SK-N-SH (cell line): ENCODE measurements around the gene CDC26. TPM values are rescaled to one million over a fixed set of nuclear protein-coding genes. Genes with fewer than 3 reads are reported as not detected.
A peak's percentile ranks its signal among the peaks of the same experiment; 100 is the strongest.

Source experiments
- CTCF ChIA-PET: fragments of 300-600, 350-600 bp; formaldehyde crosslinking; extraction: SDS; loops from one replicate; lab custom pipeline; 2021; lab: Yijun Ruan, JAX
- POLR2A ChIA-PET: fragments of 350-600 bp; sonication (Branson Sonifier 250); formaldehyde crosslinking; extraction: SDS; loops from one replicate; lab custom pipeline; 2020; ENCODE audit warnings: antibody characterized with exemption, inconsistent platforms; lab: Yijun Ruan, JAX
- DNase-seq: peaks from one replicate; pipeline ENCODE4 v3.0.0; 2012
- H2AFZ ChIP-seq: fragments of 200-600 bp; sonication (generic); 2 replicates; pipeline ENCODE4 v1.8.1; 2016; ENCODE audit warnings: antibody characterized with exemption, mild to moderate bottlenecking, low read depth
- H3F3A ChIP-seq: fragments of 200-600 bp; sonication (generic); replicated peaks from 2 replicates; pipeline ENCODE3; 2016; ENCODE audit warnings: antibody characterized with exemption, mild to moderate bottlenecking; ENCODE audit not compliant: insufficient read depth
- H3K27ac ChIP-seq, 2 experiments: fragments of 200-500 bp in 1 of 2; fragments of 200-600 bp in 1 of 2; sonication (Bioruptor generic) in 1 of 2; sonication (generic), shearing (Covaris generic) in 1 of 2; 2 replicates each; pipeline versions ENCODE4 v1.5.1 to v1.6.1; 2014 to 2016; ENCODE audit warnings: low read depth in 2 of 2, inconsistent platforms in 1 of 2, low read length in 1 of 2, mild to moderate bottlenecking in 1 of 2, mixed read lengths in 1 of 2
- H3K27me3 ChIP-seq: fragments of 200-600 bp; sonication (generic), shearing (Covaris generic); 2 replicates; pipeline ENCODE4 v1.6.1; 2016; ENCODE audit warnings: mixed run types; ENCODE audit not compliant: insufficient read depth
- H3K36me3 ChIP-seq, 2 experiments: fragments of 200-500 bp in 1 of 2; fragments of 200-600 bp in 1 of 2; sonication (Bioruptor generic) in 1 of 2; sonication (generic) in 1 of 2; replicated peaks in 1 of 2; 2 replicates each; pipeline versions ENCODE3 to v1.5.1; 2014 to 2016; ENCODE audit warnings: low read length in 1 of 2, mild to moderate bottlenecking in 1 of 2; ENCODE audit not compliant: insufficient read depth in 2 of 2, control insufficient read depth in 1 of 2
- H3K4me1 ChIP-seq, 2 experiments: fragments of 200-500 bp in 1 of 2; fragments of 200-600 bp in 1 of 2; sonication (Bioruptor generic) in 1 of 2; sonication (generic), shearing (Covaris generic) in 1 of 2; 2 replicates each; pipeline versions ENCODE4 v1.5.1 to v1.6.1; 2014 to 2016; ENCODE audit warnings: low read depth in 1 of 2, low read length in 1 of 2, mixed run types in 1 of 2; ENCODE audit not compliant: insufficient read depth in 2 of 2, control insufficient read depth in 1 of 2
- H3K4me2 ChIP-seq: fragments of 200-600 bp; sonication (generic), shearing (Covaris generic); 2 replicates; pipeline ENCODE4 v1.6.1; 2017; ENCODE audit warnings: mixed run types
- H3K4me3 ChIP-seq, 2 experiments: fragments of 200-500 bp in 1 of 2; fragments of 200-600 bp in 1 of 2; sonication (Bioruptor generic) in 1 of 2; sonication (generic), shearing (Covaris generic) in 1 of 2; 2 replicates each; pipeline versions ENCODE4 v1.5.1 to v1.8.1; 2014 to 2016; ENCODE audit warnings: low read depth in 2 of 2, inconsistent platforms in 1 of 2, low read length in 1 of 2, mild to moderate bottlenecking in 1 of 2, mixed read lengths in 1 of 2, moderate library complexity in 1 of 2
- H3K79me2 ChIP-seq: fragments of 200-600 bp; sonication (generic); 2 replicates; pipeline ENCODE4 v1.8.1; 2017; ENCODE audit warnings: mild to moderate bottlenecking; ENCODE audit not compliant: insufficient read depth
- H3K9ac ChIP-seq: fragments of 200-600 bp; sonication (generic); 2 replicates; pipeline ENCODE4 v1.6.1; 2017; ENCODE audit warnings: mixed run types
- H3K9me2 ChIP-seq: fragments of 200-600 bp; sonication (generic); 2 replicates; pipeline ENCODE4 v1.6.1; 2017; ENCODE audit warnings: mixed run types
- H3K9me3 ChIP-seq: fragments of 200-600 bp; sonication (generic); 2 replicates; pipeline ENCODE4 v1.6.1; 2017; ENCODE audit warnings: mixed run types, mild to moderate bottlenecking, moderate library complexity
- H4K20me1 ChIP-seq: fragments of 200-600 bp; sonication (generic); 2 replicates; pipeline ENCODE4 v1.6.1; 2017; ENCODE audit warnings: mild to moderate bottlenecking, mixed run types; ENCODE audit not compliant: insufficient read depth
- GATA2 ChIP-seq: sonication (generic); formaldehyde crosslinking; IDR thresholded peaks from 2 replicates; pipeline ENCODE4 v1.5.0; 2020; ENCODE audit warnings: mild to moderate bottlenecking, missing genetic modification reagents
- IRF3 ChIP-seq: fragments of 150-350 bp; IDR thresholded peaks from 2 replicates; pipeline ENCODE4 v1.6.1; 2016; ENCODE audit warnings: mild to moderate bottlenecking, low read depth, low read length
- NFIC ChIP-seq: IDR thresholded peaks from 2 replicates; pipeline ENCODE4 v1.4.0; 2012; ENCODE audit warnings: borderline replicate concordance
- PBX3 ChIP-seq: IDR thresholded peaks from 2 replicates; pipeline ENCODE4; 2012
- REST ChIP-seq: IDR thresholded peaks from 2 replicates; pipeline ENCODE4 v1.6.1; 2012; ENCODE audit warnings: mild to moderate bottlenecking, low read depth, low read length, moderate library complexity
- RXRA ChIP-seq: IDR thresholded peaks from 2 replicates; pipeline ENCODE4 v1.4.0; 2012; ENCODE audit warnings: low read depth, mild to moderate bottlenecking, borderline replicate concordance
- TEAD4 ChIP-seq: IDR thresholded peaks from 2 replicates; pipeline ENCODE4 v1.4.0; 2012; ENCODE audit warnings: mild to moderate bottlenecking, borderline replicate concordance; ENCODE audit not compliant: insufficient read depth
- WGBS: methylation state at CpG from one replicate; pipeline ENCODE4 v1.1.6; 2017; ENCODE audit warnings: low lambda C conversion rate; 5-methylcytosine and 5-hydroxymethylcytosine counted together
- polyA plus RNA-seq, 3 experiments: library from polyadenylated mRNA; depleted of rRNA; stranded (reverse); fragments of >200 nt; gene quantifications; 2 replicates each; pipeline ENCODE4 v1.2.3, GENCODE V29; 2012

Gene CDC26
- polyA plus RNA-seq, 1 of the 3 experiments (the other 2 are of a cell fraction): 31.0 TPM

GRCh38 chr9:113313261-113313660, 37.9 kb upstream of the CDC26 start (continued):
- TF ChIP-seq REST: no peak
- TF ChIP-seq IRF3: no peak
- TF ChIP-seq TEAD4: no peak
- no peak for TF ChIP-seq RXRA

- H3K27me3 ChIP-seq: no peaks in the 10 kb centered on the region
- H3K27ac ChIP-seq: no peak overlapping the region
- H3K9me2 ChIP-seq: no peaks in the 10 kb centered on the region
- no peaks in the 10 kb centered on the region for H3K9me3 ChIP-seq
- no peak overlapping the region for H3K9ac ChIP-seq
- H3K4me1 ChIP-seq: peaks cover 0 to 3% of the 10 kb centered on the region in 2 experiments; a peak in 1 of 4 replicates
- H3F3A ChIP-seq: peaks cover 3% of the 10 kb centered on the region
- no peaks in the 10 kb centered on the region for H3K36me3 ChIP-seq
- 73% methylated on average over 3 of the region's 3 CpGs for WGBS
- CTCF ChIA-PET: interaction anchor here (0.6 to 2.4 kb wide), 8 partner anchors 25 to 279 kb away, joined by 3 to 15 read pairs (median 3); partner anchors contain the start of genes ALAD and CDC26
- no peaks in the 10 kb centered on the region for H4K20me1 ChIP-seq
- 0 out of 2 replicates have a peak, but pooled peaks have one; percentile 4 for TF ChIP-seq PBX3
- TF ChIP-seq GATA2: no peak
- no peak for TF ChIP-seq NFIC
- TF ChIP-seq IRF3: no peak
- no peak for DNase-seq
- no peaks in the 10 kb centered on the region for H3K79me2 ChIP-seq
- POLR2A ChIA-PET: interaction anchor here (1.8 kb wide), 1 partner anchor 36 kb away, joined by 3 read pairs; the partner anchor contains the start of genes CDC26 and PRPF4
- no peak overlapping the region for H2AFZ ChIP-seq
- H3K4me3 ChIP-seq: no peak overlapping the region
- no peak overlapping the region for H3K4me2 ChIP-seq
Observed at GRCh38 chr9:113311961-113312360, 36.6 kb upstream of the CDC26 start.
